Brain microvascular endothelial cell (primary cell): ENCODE measurements around the gene CADPS.

Experiments used
- DNase-seq: peaks from one replicate; pipeline ENCODE4 v3.0.0-alpha.2; 2020
- H3K27ac ChIP-seq: fragments of 250-450 bp; sonication (Bioruptor Pico); 2 replicates; pipeline ENCODE4 v1.5.1; 2020; ENCODE audit warnings: mild to moderate bottlenecking, moderate library complexity
- H3K27me3 ChIP-seq: fragments of 250-450 bp; sonication (Bioruptor Pico); replicated peaks from 2 replicates; pipeline ENCODE4 v1.5.1; 2020; ENCODE audit warnings: mild to moderate bottlenecking
- H3K36me3 ChIP-seq: fragments of 250-450 bp; sonication (Bioruptor Pico); replicated peaks from 2 replicates; pipeline ENCODE4 v1.5.1; 2020; ENCODE audit warnings: mild to moderate bottlenecking
- H3K4me3 ChIP-seq: 2 replicates; pipeline ENCODE4 v1.5.1; 2011; ENCODE audit warnings: low read depth, mild to moderate bottlenecking, control low read depth, low read length, moderate library complexity
- in situ Hi-C: cut with HindIII; loops from 2 replicates; pipeline ENCODE4 v1.10.0; 2017; ENCODE audit warnings: low sequenced_read_pairs, low pct_ligation_motif_present
- TF ChIP-seq, protein P1 (sequence below): IDR thresholded peaks from 2 replicates; pipeline ENCODE4 v1.5.1; 2011; ENCODE audit warnings: low read depth, mild to moderate bottlenecking, moderate library complexity, low read length, control low read depth, inconsistent platforms; ENCODE audit errors: missing control alignments

The CADPS gene

DNA sequence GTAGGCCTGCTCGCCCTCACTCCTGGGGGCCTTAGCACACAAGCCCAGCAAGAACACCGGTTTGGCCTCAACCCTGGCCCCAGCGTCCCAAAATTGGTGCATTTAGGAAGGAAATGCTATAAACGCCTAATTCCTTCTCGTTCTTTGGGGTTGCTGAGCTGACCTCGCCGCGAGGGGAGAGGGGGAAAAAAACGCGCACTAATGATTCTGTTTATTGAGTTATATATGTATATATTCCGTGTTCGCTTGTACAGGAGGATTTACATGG is 505.8 kb downstream of the CADPS start:
- Histone ChIP-seq H3K36me3 (no peaks in the 10 kb centered on the region), H3K4me3 (no peak overlapping the region), H3K27ac (no peak overlapping the region), H3K27me3 (peaks cover 97% of the 10 kb centered on the region)
- in situ Hi-C loops, result no loop called here
- TF ChIP-seq, protein P1, sequence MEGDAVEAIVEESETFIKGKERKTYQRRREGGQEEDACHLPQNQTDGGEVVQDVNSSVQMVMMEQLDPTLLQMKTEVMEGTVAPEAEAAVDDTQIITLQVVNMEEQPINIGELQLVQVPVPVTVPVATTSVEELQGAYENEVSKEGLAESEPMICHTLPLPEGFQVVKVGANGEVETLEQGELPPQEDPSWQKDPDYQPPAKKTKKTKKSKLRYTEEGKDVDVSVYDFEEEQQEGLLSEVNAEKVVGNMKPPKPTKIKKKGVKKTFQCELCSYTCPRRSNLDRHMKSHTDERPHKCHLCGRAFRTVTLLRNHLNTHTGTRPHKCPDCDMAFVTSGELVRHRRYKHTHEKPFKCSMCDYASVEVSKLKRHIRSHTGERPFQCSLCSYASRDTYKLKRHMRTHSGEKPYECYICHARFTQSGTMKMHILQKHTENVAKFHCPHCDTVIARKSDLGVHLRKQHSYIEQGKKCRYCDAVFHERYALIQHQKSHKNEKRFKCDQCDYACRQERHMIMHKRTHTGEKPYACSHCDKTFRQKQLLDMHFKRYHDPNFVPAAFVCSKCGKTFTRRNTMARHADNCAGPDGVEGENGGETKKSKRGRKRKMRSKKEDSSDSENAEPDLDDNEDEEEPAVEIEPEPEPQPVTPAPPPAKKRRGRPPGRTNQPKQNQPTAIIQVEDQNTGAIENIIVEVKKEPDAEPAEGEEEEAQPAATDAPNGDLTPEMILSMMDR, result no peak
- no peak for DNase-seq

- Histone ChIP-seq H3K27me3 (peaks cover 95% of the 10 kb centered on the region), H3K27ac (no peak overlapping the region), H3K4me3 (no peak overlapping the region), H3K36me3 (no peaks in the 10 kb centered on the region)
- in situ Hi-C loops, result no loop called here
- TF ChIP-seq, protein P1, result no peak
- DNase-seq, result no peak
These were observed 506.3 kb downstream of the CADPS start for GRCh38 chr3:62368705-62369475.

DNA sequence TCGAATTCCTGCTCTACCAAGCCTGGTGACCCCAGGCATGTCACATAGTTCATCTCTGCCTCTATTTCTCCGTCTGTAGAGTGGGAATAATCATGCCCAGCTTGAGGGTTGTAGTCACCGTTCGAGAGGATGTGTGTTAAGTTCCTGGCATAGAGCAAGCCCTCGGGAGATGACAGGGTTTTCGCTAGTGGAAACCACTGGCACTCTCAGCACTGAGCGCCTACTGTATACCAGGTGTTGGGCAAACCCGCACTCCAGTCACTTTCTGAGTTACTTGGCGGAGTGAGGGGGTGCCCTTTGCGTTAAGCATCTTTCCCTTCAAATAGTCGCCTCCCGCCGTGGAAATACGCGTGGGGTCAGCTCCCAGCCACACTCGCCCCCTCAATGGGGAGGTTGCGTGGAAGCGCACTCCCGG is 506.9 kb downstream of the CADPS start:
- in situ Hi-C loops, result no loop called here
- no peak overlapping the region for H3K4me3 ChIP-seq
- TF ChIP-seq, protein P1, result no peak
- peaks cover 93% of the 10 kb centered on the region for H3K27me3 ChIP-seq
- no peak for DNase-seq
- H3K36me3 ChIP-seq, result no peaks in the 10 kb centered on the region
- no peak overlapping the region for H3K27ac ChIP-seq

GRCh38 chr3:62367763-62368195 is 507.4 kb downstream of the CADPS start:
- DNase-seq, result no peak
- Histone ChIP-seq H3K36me3 (no peaks in the 10 kb centered on the region), H3K27ac (no peak overlapping the region), H3K4me3 (no peak overlapping the region), H3K27me3 (peaks cover 88% of the 10 kb centered on the region)
- in situ Hi-C loops, result no loop called here
- TF ChIP-seq, protein P1, result no peak

GRCh38 chr3:62366126-62366484 is 509.1 kb downstream of the CADPS start:
- DNase-seq, result no peak
- H3K4me3 ChIP-seq, result no peak overlapping the region
- no peak overlapping the region for H3K27ac ChIP-seq
- TF ChIP-seq, protein P1, result no peak
- no peaks in the 10 kb centered on the region for H3K36me3 ChIP-seq
- peaks cover 71% of the 10 kb centered on the region for H3K27me3 ChIP-seq
- in situ Hi-C loops, result no loop called here
